Smooth muscle cell (in vitro differentiated cells): Measurements from ENCODE around the gene TSPOAP1. TPM values are rescaled to one million over a fixed set of nuclear protein-coding genes. Genes with fewer than 3 reads are reported as not detected.

ENCODE experiments used
- DNase-seq: peaks from one replicate; lab custom pipeline; 2025; ENCODE audit not compliant: unreplicated experiment; lab: John Stamatoyannopoulos, UW
- H2AFZ ChIP-seq: fragments of 200-600 bp; sonication (generic); 2 replicates; pipeline ENCODE4 v1.6.0; 2016; ENCODE audit warnings: antibody characterized with exemption, low read depth, mild to moderate bottlenecking
- H3F3A ChIP-seq: fragments of 200-600 bp; sonication (generic); 2 replicates; pipeline ENCODE4 v1.6.0; 2017; ENCODE audit warnings: antibody characterized with exemption, low read depth
- H3K27ac ChIP-seq: fragments of 200-600 bp; sonication (generic); 2 replicates; pipeline ENCODE4 v1.5.1; 2016; ENCODE audit warnings: low read depth, mild to moderate bottlenecking
- H3K27me3 ChIP-seq: fragments of 200-600 bp; sonication (generic); 2 replicates; pipeline ENCODE4 v1.6.1; 2016; ENCODE audit warnings: low read depth, mild to moderate bottlenecking
- H3K36me3 ChIP-seq: fragments of 200-600 bp; sonication (generic); 2 replicates; pipeline ENCODE4 v1.5.1; 2016; ENCODE audit warnings: low read depth
- H3K4me1 ChIP-seq: fragments of 200-600 bp; sonication (generic); 2 replicates; pipeline ENCODE4 v1.5.1; 2016; ENCODE audit warnings: low read depth
- H3K4me2 ChIP-seq: fragments of 200-600 bp; sonication (generic); 2 replicates; pipeline ENCODE4 v1.6.0; 2016; ENCODE audit warnings: mild to moderate bottlenecking
- H3K4me3 ChIP-seq: fragments of 200-600 bp; sonication (generic); 2 replicates; pipeline ENCODE4 v1.5.1; 2016; ENCODE audit warnings: mild to moderate bottlenecking
- H3K79me2 ChIP-seq: fragments of 200-600 bp; sonication (generic); 2 replicates; pipeline ENCODE4 v1.6.0; 2016; ENCODE audit warnings: low read depth, mild to moderate bottlenecking
- H3K9ac ChIP-seq: fragments of 200-600 bp; sonication (generic); 2 replicates; pipeline ENCODE4 v1.6.0; 2016; ENCODE audit warnings: low read depth
- H3K9me3 ChIP-seq: fragments of 200-600 bp; sonication (generic); replicated peaks from 2 replicates; pipeline ENCODE4 v1.5.1; 2016; ENCODE audit warnings: low read depth
- H4K20me1 ChIP-seq: fragments of 200-600 bp; sonication (generic); 2 replicates; pipeline ENCODE4 v1.6.0; 2016; ENCODE audit warnings: low read depth
- WGBS: methylation state at CpG from one replicate; pipeline ENCODE4 v1.1.7; 2016; ENCODE audit warnings: low lambda C conversion rate; 5-methylcytosine and 5-hydroxymethylcytosine counted together
- microRNA counts: library from miRNA; unstranded; fragments of <30 nt; microRNA quantifications from one replicate; lab custom pipeline; 2016
- microRNA-seq: library from miRNA; unstranded; fragments of <30 nt; microRNA quantifications from one replicate; pipeline ENCODE4, GENCODE V29; 2016; ENCODE audit warnings: borderline number of aligned reads
- polyA plus RNA-seq: library from polyadenylated mRNA; unstranded; fragments of >200 nt; fragmentation: Nextera tagmentation; extraction: Ambion mirVana; gene quantifications from 2 replicates; pipeline ENCODE4 v1.2.1, GENCODE V29; 2016
- small RNA-seq: library from RNA; depleted of rRNA; stranded (forward); fragments of <200 nt; gene quantifications from one replicate; pipeline ENCODE3, GENCODE V24; 2014
- total RNA-seq: library from RNA; depleted of rRNA; stranded (reverse); fragments of >200 nt; gene quantifications from 2 replicates; pipeline ENCODE4 v1.2.3, GENCODE V29; 2014
- TF ChIP-seq, protein P1 (sequence below): fragments of 200-600 bp; sonication (generic); IDR thresholded peaks from 2 replicates; pipeline ENCODE4 v1.5.1; 2017; ENCODE audit warnings: borderline replicate concordance, mild to moderate bottlenecking, antibody characterized with exemption; ENCODE audit not compliant: insufficient read depth, poor library complexity, severe bottlenecking

TSPOAP1 gene
- total and polyA plus RNA-seq, 2 experiments from 2014 or later, result 7.0 to 11.7 TPM

DNA sequence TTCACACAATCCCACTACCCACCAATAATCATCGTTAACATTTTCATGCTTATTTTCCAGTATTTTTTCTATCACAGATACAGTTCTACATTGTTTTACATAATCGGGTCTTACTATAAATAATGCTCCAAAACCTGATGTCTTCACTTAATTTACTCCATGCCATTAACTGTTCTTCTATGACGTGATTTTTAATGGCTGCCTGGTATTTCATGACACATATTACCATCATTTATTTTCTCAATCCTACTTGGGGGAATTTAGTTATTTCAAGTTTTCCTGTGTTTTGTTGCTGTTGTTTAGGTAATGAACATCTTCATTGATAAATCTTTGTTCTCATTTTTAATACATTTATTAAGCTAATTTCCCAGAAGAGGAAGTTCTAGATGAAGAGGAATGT is 75.5 kb downstream of the TSPOAP1 start:
- H3K4me2 ChIP-seq, result no peak overlapping the region
- no peak overlapping the region for H3K27ac ChIP-seq
- no peaks in the 10 kb centered on the region for H3F3A ChIP-seq
- TF ChIP-seq, protein P1, sequence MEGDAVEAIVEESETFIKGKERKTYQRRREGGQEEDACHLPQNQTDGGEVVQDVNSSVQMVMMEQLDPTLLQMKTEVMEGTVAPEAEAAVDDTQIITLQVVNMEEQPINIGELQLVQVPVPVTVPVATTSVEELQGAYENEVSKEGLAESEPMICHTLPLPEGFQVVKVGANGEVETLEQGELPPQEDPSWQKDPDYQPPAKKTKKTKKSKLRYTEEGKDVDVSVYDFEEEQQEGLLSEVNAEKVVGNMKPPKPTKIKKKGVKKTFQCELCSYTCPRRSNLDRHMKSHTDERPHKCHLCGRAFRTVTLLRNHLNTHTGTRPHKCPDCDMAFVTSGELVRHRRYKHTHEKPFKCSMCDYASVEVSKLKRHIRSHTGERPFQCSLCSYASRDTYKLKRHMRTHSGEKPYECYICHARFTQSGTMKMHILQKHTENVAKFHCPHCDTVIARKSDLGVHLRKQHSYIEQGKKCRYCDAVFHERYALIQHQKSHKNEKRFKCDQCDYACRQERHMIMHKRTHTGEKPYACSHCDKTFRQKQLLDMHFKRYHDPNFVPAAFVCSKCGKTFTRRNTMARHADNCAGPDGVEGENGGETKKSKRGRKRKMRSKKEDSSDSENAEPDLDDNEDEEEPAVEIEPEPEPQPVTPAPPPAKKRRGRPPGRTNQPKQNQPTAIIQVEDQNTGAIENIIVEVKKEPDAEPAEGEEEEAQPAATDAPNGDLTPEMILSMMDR, result no peak
- no peaks in the 10 kb centered on the region for H4K20me1 ChIP-seq
- H3K79me2 ChIP-seq, result no peaks in the 10 kb centered on the region
- no peak overlapping the region for H3K9ac ChIP-seq
- no peaks in the 10 kb centered on the region for H3K9me3 ChIP-seq
- no peak for DNase-seq
- no peaks in the 10 kb centered on the region for H3K4me1 ChIP-seq
- H2AFZ ChIP-seq, result no peak overlapping the region
- H3K27me3 ChIP-seq, result peaks cover 84% of the 10 kb centered on the region
- 90% methylated on average over 3 of the region's 3 CpGs for WGBS
- no peak overlapping the region for H3K4me3 ChIP-seq
- no peaks in the 10 kb centered on the region for H3K36me3 ChIP-seq

DNA sequence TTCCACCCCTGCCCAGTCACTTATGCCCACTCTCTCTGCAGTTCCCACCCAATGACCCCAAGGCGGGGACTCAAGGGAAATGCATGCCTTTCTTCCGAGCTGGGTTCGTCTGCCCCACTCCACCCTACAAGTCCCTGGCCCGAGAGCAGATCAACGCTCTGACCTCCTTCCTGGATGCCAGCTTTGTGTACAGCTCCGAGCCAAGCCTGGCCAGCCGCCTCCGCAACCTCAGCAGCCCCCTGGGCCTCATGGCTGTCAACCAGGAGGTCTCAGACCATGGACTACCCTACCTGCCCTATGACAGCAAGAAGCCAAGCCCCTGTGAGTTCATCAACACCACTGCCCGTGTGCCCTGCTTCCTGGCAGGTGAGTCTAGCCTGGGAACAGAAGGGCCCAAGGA is 76.5 kb downstream of the TSPOAP1 start:
- Histone ChIP-seq H3K4me1 (no peaks in the 10 kb centered on the region), H3K4me2 (no peak overlapping the region), H3K36me3 (no peaks in the 10 kb centered on the region), H3K27me3 (peaks cover 75% of the 10 kb centered on the region), H3K9me3 (no peaks in the 10 kb centered on the region), H3F3A (no peaks in the 10 kb centered on the region), H3K27ac (no peak overlapping the region), H3K4me3 (no peak overlapping the region), H2AFZ (no peak overlapping the region), H4K20me1 (no peaks in the 10 kb centered on the region), H3K79me2 (no peaks in the 10 kb centered on the region), H3K9ac (no peak overlapping the region)
- WGBS, result 79% methylated on average over 9 of the region's 9 CpGs
- no peak for DNase-seq
- TF ChIP-seq, protein P1, result no peak

MicroRNAs encoded within 50 kb of the gene (microRNA counts, 767-probe panel; counts per million panel counts)
- microRNA hsa-miR-142-3p (lab: Ali Mortazavi, UCI) (1,794 counts per million, percentile 5 among the panel's probes with 10 or more counts), microRNA hsa-miR-142-5p (lab: Ali Mortazavi, UCI) (183 counts per million)

Small RNA genes lying within 50 kb of the gene (microRNA-seq; reads per million reads assigned to microRNA genes)
- gene MIR4736, result not detected

Small RNA genes lying within 50 kb of the gene (small RNA-seq; reads per million reads assigned to genes)
- gene MIR4736, result not detected

Other genes with a start within 250 kb of the TSPOAP1 start
- gene DYNLL2, start 245.4 kb downstream of the TSPOAP1 start, total RNA-seq, result 8.9 and 9.1 TPM in 2 replicates
- gene DYNLL2, start 245.4 kb downstream of the TSPOAP1 start, polyA plus RNA-seq, result 1.5 and 2.0 TPM in 2 replicates
- gene OR4D1, start 180.4 kb downstream of the TSPOAP1 start, total RNA-seq, result not detected in 2 replicates
- not detected in 2 replicates for gene OR4D1, start 180.4 kb downstream of the TSPOAP1 start, polyA plus RNA-seq
- not detected in 2 replicates for gene OR4D2, start 161.8 kb downstream of the TSPOAP1 start, total RNA-seq
- gene OR4D2, start 161.8 kb downstream of the TSPOAP1 start, polyA plus RNA-seq, result not detected in 2 replicates
- gene EPX, start 136.1 kb downstream of the TSPOAP1 start, total RNA-seq, result not detected in 2 replicates
- gene EPX, start 136.1 kb downstream of the TSPOAP1 start, polyA plus RNA-seq, result not detected in 2 replicates
- gene MKS1, start 109.5 kb downstream of the TSPOAP1 start, total RNA-seq, result 9.2 and 15.6 TPM in 2 replicates
- gene MKS1, start 109.5 kb downstream of the TSPOAP1 start, polyA plus RNA-seq, result 15.0 and 22.8 TPM in 2 replicates
- 1.7 and 4.1 TPM in 2 replicates for gene LPO, start 90.2 kb downstream of the TSPOAP1 start, total RNA-seq
- 3.3 TPM in 2 replicates for gene LPO, start 90.2 kb downstream of the TSPOAP1 start, polyA plus RNA-seq
- not detected in 2 replicates for gene MPO, start 47.9 kb downstream of the TSPOAP1 start, total RNA-seq
- 0.09 TPM in 1 of 2 replicates, not detected in the other for gene MPO, start 47.9 kb downstream of the TSPOAP1 start, polyA plus RNA-seq
- gene SUPT4H1, start 23.4 kb upstream of the TSPOAP1 start, total RNA-seq, result 58.5 and 66.1 TPM in 2 replicates
- 92.4 and 107 TPM in 2 replicates for gene SUPT4H1, start 23.4 kb upstream of the TSPOAP1 start, polyA plus RNA-seq
- gene RNF43, start 88.7 kb upstream of the TSPOAP1 start, total RNA-seq, result 3.2 and 3.8 TPM in 2 replicates
- gene RNF43, start 88.7 kb upstream of the TSPOAP1 start, polyA plus RNA-seq, result 0.17 and 2.1 TPM in 2 replicates
- not detected in 2 replicates for gene HSF5, start 159.6 kb upstream of the TSPOAP1 start, total RNA-seq
- not detected in 2 replicates for gene HSF5, start 159.6 kb upstream of the TSPOAP1 start, polyA plus RNA-seq
- gene MTMR4, start 185.8 kb upstream of the TSPOAP1 start, total RNA-seq, result 25.4 and 45.0 TPM in 2 replicates
- gene MTMR4, start 185.8 kb upstream of the TSPOAP1 start, polyA plus RNA-seq, result 15.8 and 20.6 TPM in 2 replicates